ENCODE results near the gene FGFRL1.

DNA sequence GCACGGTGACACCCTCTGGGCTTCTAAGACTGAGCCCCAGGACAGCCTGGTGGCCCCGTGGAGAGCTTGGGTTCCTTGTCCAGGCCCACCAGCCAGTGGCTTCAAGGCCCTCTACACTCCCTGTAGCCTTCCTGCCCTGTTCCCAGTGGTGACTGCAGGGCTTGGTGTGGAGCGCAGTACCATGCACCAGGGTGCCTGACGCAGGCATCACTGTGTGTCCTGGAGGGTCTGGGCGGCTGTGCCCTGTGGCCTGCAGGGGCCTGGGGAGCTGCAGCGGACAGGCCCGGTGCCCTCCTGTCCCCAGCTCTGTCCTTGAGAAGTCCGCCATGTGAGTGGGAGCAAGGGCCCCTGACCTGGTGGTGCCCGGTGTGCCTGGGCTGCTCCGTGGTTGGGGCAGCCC lies 4.3 kb downstream of the FGFRL1 start:
- TF ChIP-seq CTCF (IDR thresholded peaks at IDR 0.05; ENCODE audit: low read depth, low read length) (no peak), EZH2phosphoT487 (IDR thresholded peaks at IDR 0.05; ENCODE audit: low read depth) (no peak)
